Fibroblast of pulmonary artery (primary cell): ENCODE measurements around the gene MAP3K13.
A peak's percentile ranks its signal among the peaks of the same experiment; 100 is the strongest.

Experiments used
- DNase-seq: peaks from one replicate; pipeline ENCODE4 v3.0.0-alpha.2; 2010; ENCODE audit warnings: low read depth
- H3K4me3 ChIP-seq: replicated peaks from 2 replicates; pipeline ENCODE4 v1.5.1; 2011; ENCODE audit warnings: low read depth, mild to moderate bottlenecking, control low read depth, low read length, moderate library complexity
- TF ChIP-seq, protein P1 (sequence below): IDR thresholded peaks from 2 replicates; pipeline ENCODE4 v1.5.1; 2011; ENCODE audit warnings: mild to moderate bottlenecking, control low read depth, low read length, inconsistent platforms; ENCODE audit errors: missing control alignments

Gene MAP3K13, protein sequence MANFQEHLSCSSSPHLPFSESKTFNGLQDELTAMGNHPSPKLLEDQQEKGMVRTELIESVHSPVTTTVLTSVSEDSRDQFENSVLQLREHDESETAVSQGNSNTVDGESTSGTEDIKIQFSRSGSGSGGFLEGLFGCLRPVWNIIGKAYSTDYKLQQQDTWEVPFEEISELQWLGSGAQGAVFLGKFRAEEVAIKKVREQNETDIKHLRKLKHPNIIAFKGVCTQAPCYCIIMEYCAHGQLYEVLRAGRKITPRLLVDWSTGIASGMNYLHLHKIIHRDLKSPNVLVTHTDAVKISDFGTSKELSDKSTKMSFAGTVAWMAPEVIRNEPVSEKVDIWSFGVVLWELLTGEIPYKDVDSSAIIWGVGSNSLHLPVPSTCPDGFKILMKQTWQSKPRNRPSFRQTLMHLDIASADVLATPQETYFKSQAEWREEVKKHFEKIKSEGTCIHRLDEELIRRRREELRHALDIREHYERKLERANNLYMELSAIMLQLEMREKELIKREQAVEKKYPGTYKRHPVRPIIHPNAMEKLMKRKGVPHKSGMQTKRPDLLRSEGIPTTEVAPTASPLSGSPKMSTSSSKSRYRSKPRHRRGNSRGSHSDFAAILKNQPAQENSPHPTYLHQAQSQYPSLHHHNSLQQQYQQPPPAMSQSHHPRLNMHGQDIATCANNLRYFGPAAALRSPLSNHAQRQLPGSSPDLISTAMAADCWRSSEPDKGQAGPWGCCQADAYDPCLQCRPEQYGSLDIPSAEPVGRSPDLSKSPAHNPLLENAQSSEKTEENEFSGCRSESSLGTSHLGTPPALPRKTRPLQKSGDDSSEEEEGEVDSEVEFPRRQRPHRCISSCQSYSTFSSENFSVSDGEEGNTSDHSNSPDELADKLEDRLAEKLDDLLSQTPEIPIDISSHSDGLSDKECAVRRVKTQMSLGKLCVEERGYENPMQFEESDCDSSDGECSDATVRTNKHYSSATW

DNA sequence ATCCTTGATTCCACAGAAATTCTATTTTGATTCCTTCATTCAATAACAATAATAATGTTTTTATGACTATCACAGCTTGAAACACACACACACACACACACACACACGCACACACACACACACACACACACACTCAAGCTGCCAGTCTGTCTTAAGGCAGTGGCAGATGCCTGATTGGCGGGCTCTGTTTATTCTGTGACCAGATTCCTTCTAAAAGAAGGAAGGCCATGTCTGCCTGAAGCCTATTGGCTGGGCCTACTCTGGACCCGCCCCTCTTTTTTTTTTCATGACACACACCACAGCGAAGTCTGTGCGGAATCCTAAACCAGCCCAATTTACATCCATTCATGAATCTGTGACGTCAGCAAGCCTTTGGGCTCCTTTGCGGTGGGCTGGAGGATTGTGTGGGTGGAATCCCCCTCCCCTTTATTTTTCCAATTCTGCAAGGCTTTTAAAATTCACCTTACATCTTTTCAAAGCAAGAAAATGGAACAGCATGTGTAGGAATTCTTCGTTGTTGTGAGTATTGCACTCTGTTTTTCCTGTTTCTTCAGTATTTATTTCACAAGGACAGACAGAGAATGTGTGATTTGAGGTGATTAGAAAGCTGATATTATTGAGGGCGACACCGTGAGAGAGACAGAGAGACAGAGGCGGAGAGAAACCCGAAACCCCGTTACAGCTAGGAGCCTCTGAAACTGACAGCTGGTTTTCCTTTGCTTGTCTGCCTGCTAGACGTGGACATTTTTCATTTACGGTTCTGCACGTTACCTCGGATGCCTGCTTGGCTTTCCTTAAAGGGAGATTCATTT is at the start of gene MAP3K13:
MAP3K13 (plus strand) TSS at position 287 of the 812 bp plus-strand sequence. CDS start 65,446 bp downstream, outside the sequence.
- peak; percentile 94 for DNase-seq
- TF ChIP-seq, protein P1, sequence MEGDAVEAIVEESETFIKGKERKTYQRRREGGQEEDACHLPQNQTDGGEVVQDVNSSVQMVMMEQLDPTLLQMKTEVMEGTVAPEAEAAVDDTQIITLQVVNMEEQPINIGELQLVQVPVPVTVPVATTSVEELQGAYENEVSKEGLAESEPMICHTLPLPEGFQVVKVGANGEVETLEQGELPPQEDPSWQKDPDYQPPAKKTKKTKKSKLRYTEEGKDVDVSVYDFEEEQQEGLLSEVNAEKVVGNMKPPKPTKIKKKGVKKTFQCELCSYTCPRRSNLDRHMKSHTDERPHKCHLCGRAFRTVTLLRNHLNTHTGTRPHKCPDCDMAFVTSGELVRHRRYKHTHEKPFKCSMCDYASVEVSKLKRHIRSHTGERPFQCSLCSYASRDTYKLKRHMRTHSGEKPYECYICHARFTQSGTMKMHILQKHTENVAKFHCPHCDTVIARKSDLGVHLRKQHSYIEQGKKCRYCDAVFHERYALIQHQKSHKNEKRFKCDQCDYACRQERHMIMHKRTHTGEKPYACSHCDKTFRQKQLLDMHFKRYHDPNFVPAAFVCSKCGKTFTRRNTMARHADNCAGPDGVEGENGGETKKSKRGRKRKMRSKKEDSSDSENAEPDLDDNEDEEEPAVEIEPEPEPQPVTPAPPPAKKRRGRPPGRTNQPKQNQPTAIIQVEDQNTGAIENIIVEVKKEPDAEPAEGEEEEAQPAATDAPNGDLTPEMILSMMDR = no peak
- peak within 1 kb of the TSS; percentile 58 for H3K4me3 ChIP-seq

DNA sequence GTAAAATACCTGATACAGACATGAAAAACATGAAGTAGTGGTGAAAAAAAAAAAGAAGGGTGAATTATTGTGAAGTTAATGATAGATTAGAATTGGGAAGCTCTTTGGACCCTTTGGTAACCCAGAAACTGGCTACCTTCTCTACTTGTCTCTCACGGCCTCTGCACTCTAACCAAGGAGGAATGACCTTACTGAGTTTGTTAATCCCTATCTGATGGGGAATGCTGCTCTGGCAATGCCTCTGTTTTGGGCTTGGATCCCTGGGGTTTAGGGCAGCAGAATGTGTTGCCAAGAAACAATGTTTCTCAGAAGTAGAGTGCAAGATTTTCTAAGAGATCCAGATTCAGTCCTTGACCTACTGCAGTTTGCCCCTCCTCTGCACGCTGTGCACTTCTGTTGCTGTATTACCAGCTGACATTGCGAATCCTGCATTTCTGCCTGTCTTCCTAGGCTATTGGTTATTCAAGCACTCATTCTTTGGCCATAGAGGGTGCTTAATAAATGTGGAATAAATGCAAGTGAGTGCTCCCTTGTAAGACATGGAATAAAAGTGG is 49.2 kb upstream of the MAP3K13 start:
- TF ChIP-seq, protein P1 = no peak
- no peak overlapping the region for H3K4me3 ChIP-seq
- DNase-seq = no peak

DNA sequence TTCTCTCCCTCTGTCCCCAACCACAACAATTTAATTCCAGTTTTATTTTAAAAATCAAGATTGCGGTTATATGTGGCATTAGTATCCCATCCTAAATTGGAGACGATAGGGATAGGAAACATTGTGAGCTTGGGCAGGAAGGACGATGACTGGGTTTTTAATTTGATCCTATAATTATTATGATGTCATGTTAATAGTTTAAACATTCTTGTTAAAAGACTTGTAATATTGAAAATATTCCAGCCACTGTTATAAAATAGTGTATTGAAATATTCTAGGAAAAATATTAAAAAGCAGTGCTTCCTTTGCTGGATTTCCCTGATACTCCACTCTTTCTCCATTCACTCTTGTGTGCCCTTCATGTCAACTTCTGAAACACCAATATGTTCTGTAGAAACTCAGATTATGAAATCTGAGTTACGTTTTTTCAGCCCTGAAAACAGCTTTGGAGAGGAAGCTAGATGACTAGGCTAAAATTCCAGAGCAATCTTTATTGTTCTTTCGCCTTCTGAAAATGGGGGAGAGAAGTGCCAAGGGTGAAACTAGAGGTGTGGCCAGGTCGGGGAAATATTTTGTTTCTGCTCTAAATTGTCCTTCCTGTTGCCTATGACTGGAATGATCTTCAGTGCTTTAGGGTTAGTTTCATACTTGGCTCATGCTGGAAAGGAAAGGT is 46.1 kb upstream of the MAP3K13 start:
- H3K4me3 ChIP-seq = peak overlapping the region; percentile 27
- peak; percentile 93 for DNase-seq
- TF ChIP-seq, protein P1 = no peak

DNA sequence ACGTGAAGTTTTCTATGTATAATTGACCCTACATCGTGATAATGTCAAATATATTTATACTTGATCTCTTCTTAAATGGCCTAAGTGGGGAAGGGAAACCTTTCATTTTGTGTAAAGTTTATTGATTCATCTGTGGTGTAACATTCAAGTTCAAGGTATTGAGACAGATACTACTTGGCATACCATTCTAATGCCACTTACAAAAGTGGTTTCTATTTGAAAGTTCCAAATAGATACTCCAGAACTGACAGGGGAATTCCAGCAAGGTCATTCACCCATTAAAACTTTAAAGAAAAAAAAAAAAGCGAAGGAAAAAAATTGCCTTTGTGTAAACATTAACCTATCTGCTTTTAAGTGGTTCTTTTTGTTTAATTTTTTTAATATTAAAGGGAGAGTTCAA is 45.3 kb upstream of the MAP3K13 start:
- H3K4me3 ChIP-seq = no peak overlapping the region
- TF ChIP-seq, protein P1 = no peak
- peak; percentile 28 for DNase-seq

DNA sequence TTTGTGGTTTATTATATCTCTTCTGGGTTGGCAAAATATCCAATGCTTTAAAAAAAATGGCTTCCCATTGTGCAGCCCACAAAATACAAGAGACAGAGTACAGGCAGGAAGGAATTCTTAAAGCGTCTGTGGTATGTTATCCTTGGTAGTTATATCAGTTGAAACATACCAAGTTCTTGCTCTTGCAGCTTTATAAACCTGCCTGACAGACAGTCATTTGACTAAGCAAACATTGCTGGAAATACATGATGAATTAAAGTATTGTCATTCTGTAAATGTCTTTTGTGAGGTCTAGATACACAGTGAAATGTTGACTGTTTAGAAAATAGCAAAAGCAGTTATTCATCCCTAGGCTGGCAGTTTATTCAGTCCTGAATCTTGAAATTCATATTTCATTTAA is 44.8 kb upstream of the MAP3K13 start:
- peak; percentile 67 for DNase-seq
- TF ChIP-seq, protein P1 = no peak
- no peak overlapping the region for H3K4me3 ChIP-seq

DNA sequence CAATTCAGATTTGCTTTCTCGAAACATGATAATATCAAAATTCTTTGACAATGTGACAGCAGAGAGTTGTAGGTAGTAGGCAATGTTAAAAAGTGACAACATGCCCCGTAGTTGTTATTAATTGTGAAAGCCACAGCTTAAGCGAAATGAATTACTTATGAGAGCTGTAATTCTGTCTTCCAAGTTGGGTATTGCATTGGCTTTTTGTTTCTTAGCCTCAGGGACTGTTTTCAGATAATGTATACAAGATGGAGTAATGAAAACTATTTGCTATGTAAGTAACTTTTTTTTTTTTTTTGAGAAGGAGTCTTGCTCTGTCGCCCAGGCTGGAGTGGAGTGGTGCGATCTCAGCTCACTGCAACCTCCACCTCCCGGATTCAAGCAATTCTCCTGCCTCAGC is 43.1 kb upstream of the MAP3K13 start:
- no peak for DNase-seq
- TF ChIP-seq, protein P1 = no peak
- H3K4me3 ChIP-seq = no peak overlapping the region
